MM.1S (cell line): ENCODE measurements around the gene SPACA9.

ENCODE experiments used
- DNase-seq: peaks from one replicate; pipeline ENCODE4 v3.0.0-alpha.2; 2015
- H2AFZ ChIP-seq: fragments of 300-600 bp; sonication (generic); 2 replicates; pipeline ENCODE4 v1.6.0; 2016; ENCODE audit warnings: antibody characterized with exemption, low read length
- H3F3A ChIP-seq: fragments of 300-600 bp; sonication (generic); 2 replicates; pipeline ENCODE4 v1.6.1; 2016; ENCODE audit warnings: mild to moderate bottlenecking, antibody characterized with exemption, low read length, moderate library complexity, mixed read lengths; ENCODE audit not compliant: insufficient read depth
- H3K27ac ChIP-seq: fragments of 300-600 bp; sonication (generic); 2 replicates; pipeline ENCODE4 v1.5.1; 2016; ENCODE audit warnings: mild to moderate bottlenecking, low read length
- H3K27me3 ChIP-seq: fragments of 300-600 bp; sonication (generic); replicated peaks from 2 replicates; pipeline ENCODE4 v1.6.0; 2016; ENCODE audit warnings: low read length; ENCODE audit not compliant: insufficient read depth
- H3K36me3 ChIP-seq: fragments of 300-600 bp; sonication (generic); replicated peaks from 2 replicates; pipeline ENCODE4 v1.6.1; 2016; ENCODE audit warnings: mild to moderate bottlenecking, low read length, mixed read lengths; ENCODE audit not compliant: insufficient read depth
- H3K4me1 ChIP-seq: fragments of 300-600 bp; sonication (generic); 2 replicates; pipeline ENCODE4 v1.6.1; 2016; ENCODE audit warnings: low read length, mixed read lengths
- H3K4me2 ChIP-seq: fragments of 300-600 bp; sonication (generic); 2 replicates; pipeline ENCODE4 v1.6.0; 2016; ENCODE audit warnings: low read depth, low read length
- H3K4me3 ChIP-seq: fragments of 300-600 bp; sonication (generic); 2 replicates; pipeline ENCODE4 v1.5.1; 2016; ENCODE audit warnings: low read length, mixed read lengths
- H3K79me2 ChIP-seq: fragments of 300-600 bp; sonication (generic); 2 replicates; pipeline ENCODE4 v1.6.1; 2016; ENCODE audit warnings: mixed run types, low read length, mixed read lengths
- H3K9ac ChIP-seq: fragments of 300-600 bp; sonication (generic); 2 replicates; pipeline ENCODE4 v1.6.1; 2016; ENCODE audit warnings: low read length, mixed read lengths
- H3K9me2 ChIP-seq: fragments of 300-600 bp; sonication (generic); replicated peaks from 2 replicates; pipeline ENCODE4 v1.6.1; 2016; ENCODE audit warnings: mild to moderate bottlenecking, low read length, mixed read lengths; ENCODE audit not compliant: insufficient read depth
- H3K9me3 ChIP-seq: fragments of 300-600 bp; sonication (generic); replicated peaks from 2 replicates; pipeline ENCODE4 v1.6.1; 2016; ENCODE audit warnings: mild to moderate bottlenecking, low read length, mixed read lengths; ENCODE audit not compliant: insufficient read depth
- H4K20me1 ChIP-seq: fragments of 300-600 bp; sonication (generic); 2 replicates; pipeline ENCODE4 v1.6.1; 2016; ENCODE audit warnings: mild to moderate bottlenecking, low read length, moderate library complexity, mixed read lengths; ENCODE audit not compliant: insufficient read depth
- CTCF ChIP-seq: fragments of 300-600 bp; sonication (generic); IDR thresholded peaks from 2 replicates; pipeline ENCODE4 v1.5.1; 2016; ENCODE audit warnings: antibody characterized with exemption, low read length, mixed read lengths
- EZH2 ChIP-seq: fragments of 300-600 bp; sonication (generic); optimal IDR thresholded peaks from 2 replicates; pipeline ENCODE3; 2017; ENCODE audit warnings: low read depth, mild to moderate bottlenecking, antibody characterized with exemption, low read length, mixed read lengths
- EZH2phosphoT487 ChIP-seq: fragments of 300-600 bp; sonication (generic); IDR thresholded peaks from 2 replicates; pipeline ENCODE4 v1.6.1; 2018; ENCODE audit warnings: antibody characterized with exemption, low read length

Gene SPACA9

GRCh38 chr9:132846918-132847515 is 31.7 kb upstream of the SPACA9 start:
- Histone ChIP-seq H3K4me1 (peaks cover 14% of the 10 kb centered on the region), H3K27me3 (no peaks in the 10 kb centered on the region), H3F3A (peaks cover 7% of the 10 kb centered on the region), H3K36me3 (no peaks in the 10 kb centered on the region), H3K9me3 (no peaks in the 10 kb centered on the region), H3K27ac (no peak overlapping the region), H4K20me1 (no peaks in the 10 kb centered on the region), H3K9ac (no peak overlapping the region), H3K4me3 (no peak overlapping the region), H3K9me2 (no peaks in the 10 kb centered on the region), H3K79me2 (no peaks in the 10 kb centered on the region), H3K4me2 (no peak overlapping the region), H2AFZ (no peak overlapping the region)
- DNase-seq, result no peak
- no peak for TF ChIP-seq CTCF
- no peak for TF ChIP-seq EZH2phosphoT487
- TF ChIP-seq EZH2, result no peak

GRCh38 chr9:132849185-132849706 is 29.5 kb upstream of the SPACA9 start:
- no peak overlapping the region for H3K4me3 ChIP-seq
- H3K4me1 ChIP-seq, result peaks cover 14% of the 10 kb centered on the region
- no peaks in the 10 kb centered on the region for H3K9me3 ChIP-seq
- no peaks in the 10 kb centered on the region for H3K9me2 ChIP-seq
- H3K27me3 ChIP-seq, result 0 out of 2 replicates have a peak, but pooled peaks cover 2% of the 10 kb centered on the region
- no peaks in the 10 kb centered on the region for H3K36me3 ChIP-seq
- no peaks in the 10 kb centered on the region for H3K79me2 ChIP-seq
- TF ChIP-seq EZH2, result no peak
- TF ChIP-seq CTCF, result no peak
- TF ChIP-seq EZH2phosphoT487, result no peak
- H3K27ac ChIP-seq, result no peak overlapping the region; the same call in 1 of the 2 replicates
- no peak overlapping the region for H3K9ac ChIP-seq
- DNase-seq, result peak; percentile 31
- H2AFZ ChIP-seq, result no peak overlapping the region
- H3K4me2 ChIP-seq, result peak overlapping the region; percentile 5; the same call in 1 of the 2 replicates
- no peaks in the 10 kb centered on the region for H4K20me1 ChIP-seq
- H3F3A ChIP-seq, result peaks cover 7% of the 10 kb centered on the region

- H3K4me2 ChIP-seq, result no peak overlapping the region
- H3K27ac ChIP-seq, result no peak overlapping the region
- H2AFZ ChIP-seq, result no peak overlapping the region
- no peak overlapping the region for H3K4me3 ChIP-seq
- no peaks in the 10 kb centered on the region for H3K79me2 ChIP-seq
- H3K36me3 ChIP-seq, result no peaks in the 10 kb centered on the region
- no peak for DNase-seq
- no peak overlapping the region for H3K9ac ChIP-seq
- peaks cover 7% of the 10 kb centered on the region for H3F3A ChIP-seq
- TF ChIP-seq CTCF, result no peak
- TF ChIP-seq EZH2, result no peak
- no peak for TF ChIP-seq EZH2phosphoT487
- H3K9me2 ChIP-seq, result no peaks in the 10 kb centered on the region
- H3K27me3 ChIP-seq, result peaks cover 39% of the 10 kb centered on the region
- no peaks in the 10 kb centered on the region for H3K9me3 ChIP-seq
- H4K20me1 ChIP-seq, result no peaks in the 10 kb centered on the region
- H3K4me1 ChIP-seq, result peaks cover 14% of the 10 kb centered on the region
Observed at GRCh38 chr9:132853482-132853881, 25.2 kb upstream of the SPACA9 start.
